ENCODE measurements around the gene ENG.
"Not testable (repeated sequence)": the region's sequence is repeated elsewhere in the genome, so short reads cannot be mapped to it uniquely, and the experiment has no call there.

ENG gene

DNA sequence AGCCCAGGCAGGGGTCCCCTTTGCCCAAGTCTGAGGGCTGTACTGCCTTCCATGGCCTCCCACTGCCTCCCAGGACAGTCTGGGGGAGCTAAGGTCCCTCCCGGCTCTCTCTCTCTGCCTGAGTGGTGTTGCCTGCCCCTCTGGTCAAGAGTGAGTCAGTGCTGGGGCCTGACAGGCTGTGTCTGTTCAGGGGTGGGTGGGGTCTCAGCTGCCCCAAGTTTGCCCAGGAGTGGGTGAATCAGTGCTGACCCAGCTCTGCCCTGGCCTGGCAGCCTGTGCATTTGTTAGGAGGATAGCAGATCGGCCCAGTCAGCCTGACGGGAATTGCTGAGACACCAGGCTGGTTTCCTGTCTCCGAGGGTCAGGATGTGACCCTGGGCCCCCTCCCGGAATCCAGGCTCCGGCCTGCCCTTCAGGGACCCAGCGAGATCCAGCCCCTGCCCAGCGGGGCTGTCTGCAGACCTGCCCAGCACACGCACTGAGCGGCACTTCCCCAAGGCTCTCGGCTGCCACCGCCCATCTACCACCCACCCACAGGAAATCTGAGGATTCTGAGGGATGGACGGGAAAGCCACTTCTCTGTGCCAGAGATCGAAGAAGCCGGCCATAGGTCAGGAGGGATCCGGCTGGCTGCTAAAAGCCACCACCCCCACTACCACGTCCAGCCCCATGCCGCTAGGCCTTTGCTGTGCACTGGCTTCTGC is 15.9 kb downstream of the ENG start:
- DNase-seq: no peak

DNA sequence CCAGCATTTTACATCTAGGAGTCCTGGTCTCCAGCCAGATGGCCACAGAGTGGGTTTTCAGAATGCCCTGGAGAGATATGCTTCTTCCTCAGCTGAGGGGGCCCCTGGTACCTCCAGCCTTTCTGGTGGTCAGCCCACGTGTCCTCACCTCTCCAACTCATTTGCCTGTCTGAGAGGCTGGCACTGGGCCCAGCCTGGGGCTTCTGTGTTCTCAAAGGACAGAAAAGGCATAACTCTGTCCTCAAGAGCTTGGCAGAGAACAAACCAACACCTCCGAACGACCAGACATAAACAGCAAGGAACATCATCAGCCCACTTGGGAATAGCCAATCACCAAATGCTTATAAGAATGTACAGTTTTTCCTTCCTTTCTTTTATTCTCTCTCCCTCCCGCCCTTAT is 17.1 kb downstream of the ENG start:
- DNase-seq: peak; percentile 70

DNA sequence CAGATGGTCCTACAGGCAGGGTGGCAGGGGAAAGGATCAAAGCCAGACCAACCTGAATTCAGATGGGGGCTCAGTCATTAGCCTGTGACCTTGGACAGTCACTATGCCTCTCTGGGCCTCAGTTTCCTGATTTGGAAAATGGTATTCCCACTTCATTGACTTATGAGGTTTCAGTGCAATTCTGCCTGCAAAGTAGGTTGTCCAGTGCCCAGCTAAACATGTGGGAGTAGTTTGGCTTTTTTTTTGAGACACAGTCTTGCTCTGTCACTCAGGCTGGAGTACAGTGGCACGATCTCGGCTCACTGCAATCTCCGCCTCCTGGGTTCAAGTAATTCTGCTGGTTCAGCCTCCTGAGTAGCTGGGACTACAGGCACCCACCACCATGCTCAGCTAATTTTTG is 17.9 kb downstream of the ENG start:
- not testable (repeated sequence) for DNase-seq

DNA sequence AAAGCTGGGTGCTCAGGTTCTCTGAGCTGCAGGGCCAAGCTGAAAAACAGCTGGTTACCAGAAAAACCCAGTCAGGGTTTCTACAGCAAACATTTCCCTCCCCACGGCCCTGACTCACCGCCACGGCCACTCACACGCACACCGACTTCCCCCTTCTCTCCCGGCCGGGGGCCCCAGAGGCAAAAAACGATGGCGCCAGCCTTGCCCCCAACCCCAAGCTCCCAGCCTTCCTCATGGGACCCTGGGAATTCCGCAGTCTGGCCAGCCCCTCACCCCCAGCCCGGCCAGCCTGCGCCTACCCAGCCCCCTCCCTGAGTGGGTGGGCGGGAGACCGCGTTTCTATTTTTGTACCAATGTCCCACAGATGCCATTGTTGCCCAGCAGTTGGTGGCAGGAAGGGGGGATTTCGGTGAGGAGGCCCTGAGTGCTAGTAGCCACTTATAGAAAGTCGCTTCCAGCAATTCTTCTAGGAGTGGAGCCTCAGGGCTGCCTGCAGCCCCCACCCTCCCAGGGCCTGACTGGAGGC is 18.4 kb downstream of the ENG start:
- peak; percentile 33 for DNase-seq

DNA sequence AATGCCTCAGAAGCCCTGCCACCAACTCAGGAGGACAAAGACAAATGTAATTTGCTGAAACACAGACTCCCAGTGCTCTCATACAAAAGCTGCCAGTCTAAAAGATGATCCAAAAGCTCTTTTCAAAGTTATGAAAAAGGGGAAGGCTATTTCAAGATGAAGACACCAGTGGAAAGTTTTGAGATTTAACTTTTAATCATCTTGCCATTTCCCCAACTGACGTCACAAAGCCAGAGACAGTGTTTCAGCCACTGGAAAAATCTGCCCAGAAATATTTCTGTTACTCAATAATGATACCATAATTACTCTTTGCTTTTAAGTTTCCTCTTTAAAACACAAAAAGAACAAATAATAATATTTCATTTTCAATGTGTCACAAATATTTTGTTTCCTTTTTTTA is 20.9 kb downstream of the ENG start:
- DNase-seq: no peak

DNA sequence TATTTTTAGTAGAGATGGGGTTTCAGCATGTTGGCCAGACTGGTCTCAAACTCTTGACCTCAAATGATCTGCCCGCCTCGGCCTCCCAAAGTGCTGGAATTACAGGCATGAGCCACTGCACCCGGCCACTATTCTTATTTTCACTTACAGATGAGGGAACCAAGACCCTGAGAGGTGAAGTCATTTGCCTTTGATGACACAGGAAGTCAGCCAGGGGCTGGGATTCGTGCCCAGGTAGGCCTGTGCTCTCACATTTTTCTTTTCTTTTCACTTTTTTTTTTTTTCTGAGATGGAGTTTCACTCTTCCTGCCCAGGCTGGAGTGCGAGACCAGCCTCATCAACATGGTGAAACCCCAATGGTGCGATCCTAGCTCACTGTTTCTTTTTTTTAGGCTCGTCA is 22.2 kb downstream of the ENG start:
- DNase-seq: peak; percentile 77

DNA sequence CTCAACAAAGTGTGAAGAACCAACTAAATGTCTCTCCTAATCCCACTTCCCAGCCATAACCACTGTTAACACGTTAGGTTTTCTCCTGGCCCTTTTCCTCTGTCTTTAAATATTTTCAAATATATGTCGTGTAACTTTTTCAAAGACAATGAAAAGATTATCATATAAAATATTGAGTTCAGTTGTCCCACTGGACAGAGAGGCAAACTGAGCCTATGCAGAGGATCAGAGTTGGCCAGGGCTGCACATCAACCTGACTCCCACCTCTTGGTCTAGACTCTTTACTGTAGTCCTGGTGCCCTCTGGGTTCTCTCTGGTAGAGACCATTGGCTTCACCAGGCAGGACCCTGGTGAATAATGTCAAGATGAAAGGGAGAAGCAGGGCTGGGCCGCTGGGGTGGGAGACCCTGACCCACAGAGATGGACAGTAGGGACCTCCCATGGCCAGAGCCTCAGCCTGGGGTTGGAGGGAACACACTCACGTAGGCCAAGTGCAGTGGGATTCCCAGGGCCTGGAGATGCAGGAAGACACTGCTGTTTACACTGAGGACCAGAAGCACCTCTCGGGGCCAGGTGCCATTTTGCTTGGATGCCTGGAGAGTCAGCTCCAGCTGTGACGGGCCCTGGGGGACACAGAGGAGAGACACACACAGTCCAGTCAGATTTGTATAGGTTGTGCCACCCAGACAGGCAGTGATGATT is 25.1 kb downstream of the ENG start:
- no peak for DNase-seq

DNA sequence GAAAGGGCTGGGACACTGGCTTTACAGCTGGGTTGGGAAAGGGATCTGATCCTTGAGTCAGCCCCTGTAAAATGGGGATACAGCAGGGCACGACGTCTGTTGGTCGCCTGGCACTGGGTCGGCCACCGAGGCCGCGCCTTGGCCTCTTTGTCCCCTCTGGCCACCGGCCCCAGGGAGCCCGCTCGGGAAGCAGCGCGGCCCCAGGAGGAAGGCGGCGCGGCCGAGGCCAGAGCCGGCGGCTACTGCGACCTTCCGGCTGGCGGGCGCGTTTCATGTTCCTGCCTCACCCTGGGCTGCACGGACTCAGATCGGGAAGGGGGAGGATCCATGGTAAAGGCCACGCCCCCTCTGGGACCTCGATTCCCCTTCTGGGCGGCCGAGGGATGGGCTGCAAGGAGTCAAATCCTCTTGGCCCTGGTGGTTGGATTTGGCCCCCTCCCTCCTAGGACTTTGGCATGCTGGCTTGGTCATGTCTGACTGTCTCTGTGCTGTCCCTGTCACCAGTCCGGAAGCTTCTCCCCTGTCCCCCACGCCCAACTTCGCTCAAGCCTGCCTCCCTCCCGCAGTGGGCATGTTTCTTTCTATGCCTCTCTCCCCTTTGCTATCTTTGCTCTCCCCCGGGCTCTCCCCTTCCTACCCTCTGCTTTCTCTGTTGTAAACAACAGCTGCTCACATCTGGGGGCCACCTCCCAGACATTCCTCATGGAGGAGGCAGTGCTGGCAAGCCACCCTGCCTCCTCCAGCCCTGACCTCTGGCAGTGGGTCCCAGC is 26.0 kb downstream of the ENG start:
- no peak for DNase-seq

DNA sequence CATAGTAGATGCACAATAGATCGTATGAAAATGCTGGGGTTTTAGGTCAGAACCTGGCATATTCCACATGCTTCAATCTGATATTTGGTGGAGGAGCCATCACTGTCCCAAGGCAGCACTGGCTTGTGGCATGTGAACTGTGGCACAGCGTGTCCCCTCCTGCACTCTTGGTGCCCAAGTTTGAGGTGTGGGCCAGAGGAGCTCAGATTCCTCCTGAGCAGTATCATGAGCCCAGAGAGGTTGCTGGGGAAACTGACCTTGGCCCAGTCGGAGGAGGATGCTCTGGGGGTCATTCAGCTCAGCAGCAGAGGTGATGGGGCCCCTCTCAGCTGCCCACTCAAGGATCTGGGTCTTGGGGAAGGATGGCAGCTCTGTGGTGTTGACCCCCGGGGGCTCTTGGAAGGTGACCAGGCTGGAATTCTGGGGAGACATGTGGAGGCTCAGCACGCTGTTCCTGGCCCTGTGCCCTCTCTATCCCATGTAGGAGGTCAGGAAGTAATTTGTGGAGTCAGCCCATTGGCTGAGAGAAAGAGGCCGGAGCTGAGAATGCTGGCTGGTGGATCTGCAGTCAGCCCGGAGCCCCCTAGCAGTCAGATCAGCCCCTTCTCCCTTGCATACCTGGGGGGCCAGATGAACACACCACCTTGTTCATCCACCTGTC is 28.1 kb downstream of the ENG start:
- no peak for DNase-seq

DNA sequence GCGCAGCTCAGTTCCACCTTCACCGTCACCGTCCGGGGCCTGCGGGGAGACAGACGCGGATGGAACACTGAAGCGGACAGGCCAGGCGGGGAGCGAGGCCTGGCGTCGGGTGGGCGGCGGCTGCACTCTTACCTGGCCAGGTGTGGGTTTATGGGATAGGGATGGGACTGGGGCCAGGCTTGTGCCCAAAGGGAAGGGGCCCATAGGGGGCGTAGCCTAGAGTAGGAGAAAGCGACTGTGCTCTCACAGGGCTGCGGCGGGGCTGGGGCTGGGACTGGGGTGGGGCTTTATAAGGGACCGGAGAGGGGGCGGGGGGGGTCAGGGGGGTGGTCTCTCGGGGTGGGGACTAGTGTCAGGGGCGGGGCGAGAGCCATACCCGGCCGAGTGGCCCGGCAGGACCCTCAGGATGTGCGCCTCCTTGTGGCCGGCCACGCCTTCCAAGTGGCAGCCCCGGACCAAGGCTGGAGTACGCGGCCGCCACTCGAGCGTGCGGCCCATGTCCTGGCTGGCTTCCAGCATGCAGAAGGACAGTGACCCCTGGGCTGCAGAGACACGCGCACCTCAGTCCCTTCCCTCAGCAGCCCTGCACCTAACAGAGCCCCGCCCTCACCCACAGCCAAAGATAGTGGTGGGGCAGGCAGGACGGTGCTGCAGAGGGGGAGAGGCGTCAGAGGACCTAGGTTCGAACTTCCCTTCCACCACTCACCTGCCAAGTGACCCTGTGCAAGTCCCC is 29.0 kb downstream of the ENG start:
- peak; percentile 43 for DNase-seq

DNA sequence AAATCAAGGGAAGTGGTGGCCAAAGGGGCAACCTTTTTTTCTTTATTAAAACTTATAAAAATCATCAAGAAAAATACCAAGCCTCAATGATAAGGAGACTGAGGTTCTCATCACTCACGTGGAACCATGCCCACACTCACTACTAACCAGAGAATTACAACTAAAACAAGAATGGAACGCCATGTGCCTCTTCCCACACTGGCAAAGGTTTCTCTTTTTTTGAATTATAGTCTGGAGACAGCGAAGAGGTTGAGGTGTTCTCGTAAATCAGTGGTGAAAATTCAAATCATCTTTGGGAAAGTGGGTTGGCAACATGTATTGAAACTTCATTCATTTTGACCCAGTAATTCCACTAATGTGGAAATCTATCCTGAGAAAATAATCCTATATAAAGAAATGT is 32.4 kb downstream of the ENG start:
- no peak for DNase-seq

DNA sequence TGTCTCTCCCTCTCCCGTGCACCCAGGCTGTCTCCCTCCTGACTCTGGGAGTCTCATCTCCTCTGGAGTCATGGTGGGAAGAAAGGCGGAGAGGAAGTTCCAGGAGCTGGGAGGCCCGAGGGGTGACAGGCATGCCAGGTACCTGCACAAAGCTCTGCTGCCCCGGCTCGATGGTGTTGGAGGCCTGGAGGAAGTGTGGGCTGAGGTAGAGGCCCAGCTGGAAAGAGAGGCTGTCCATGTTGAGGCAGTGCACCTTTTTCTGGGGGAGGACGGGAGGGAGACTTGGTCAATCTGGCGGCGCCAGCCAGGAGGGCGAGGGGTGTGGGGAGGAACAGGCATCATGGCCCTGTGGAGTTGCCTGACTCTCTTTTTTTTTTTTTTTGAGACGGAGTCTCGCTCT is 35.9 kb downstream of the ENG start:
- no peak for DNase-seq

DNA sequence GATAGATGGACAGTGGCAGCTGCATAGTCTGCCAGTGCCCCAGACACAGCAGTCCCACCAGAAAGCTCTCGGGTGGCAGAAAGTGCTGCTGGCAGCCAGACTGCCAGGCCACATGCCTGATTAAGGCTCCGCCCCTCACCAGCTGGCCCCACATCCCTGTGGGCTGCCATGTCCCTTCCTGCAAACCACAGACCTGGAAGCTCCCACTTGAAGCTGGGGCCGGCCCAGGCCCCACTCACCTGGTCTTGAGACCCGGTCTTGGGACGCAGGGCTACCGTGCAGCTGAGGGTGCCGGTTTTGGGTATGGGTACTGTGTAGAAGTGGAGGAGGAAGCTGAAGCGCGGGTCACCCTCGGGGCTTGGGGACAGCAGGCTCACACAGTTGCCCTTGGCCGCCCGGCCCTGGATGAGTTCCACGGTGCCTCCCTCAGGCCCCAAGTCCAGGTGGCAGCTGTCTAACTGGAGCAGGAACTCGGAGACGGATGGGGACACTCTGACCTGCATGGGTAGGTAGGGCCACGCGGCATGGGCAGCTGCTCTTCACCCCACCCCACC is 36.5 kb downstream of the ENG start:
- no peak for DNase-seq

DNA sequence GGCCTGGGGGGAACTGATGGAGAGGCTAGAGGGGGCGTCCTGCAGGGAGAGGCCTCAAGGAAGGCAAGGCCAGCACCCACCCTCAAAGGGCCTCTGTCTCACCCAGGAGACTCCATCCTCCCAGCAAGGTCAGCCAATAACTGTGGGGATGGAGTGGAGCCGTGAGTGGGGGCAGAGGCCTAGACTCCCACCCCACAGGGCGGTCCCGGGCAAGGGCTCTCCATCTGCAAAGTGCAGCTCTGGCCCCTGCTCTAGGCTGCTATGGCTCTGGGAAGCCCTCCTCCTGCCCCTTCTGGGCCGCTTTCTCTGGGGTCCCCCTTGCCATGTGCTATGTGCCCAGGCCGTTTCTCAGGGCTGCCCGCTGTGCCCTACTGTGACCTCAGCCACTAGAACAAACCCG is 37.7 kb downstream of the ENG start:
- no peak for DNase-seq

DNA sequence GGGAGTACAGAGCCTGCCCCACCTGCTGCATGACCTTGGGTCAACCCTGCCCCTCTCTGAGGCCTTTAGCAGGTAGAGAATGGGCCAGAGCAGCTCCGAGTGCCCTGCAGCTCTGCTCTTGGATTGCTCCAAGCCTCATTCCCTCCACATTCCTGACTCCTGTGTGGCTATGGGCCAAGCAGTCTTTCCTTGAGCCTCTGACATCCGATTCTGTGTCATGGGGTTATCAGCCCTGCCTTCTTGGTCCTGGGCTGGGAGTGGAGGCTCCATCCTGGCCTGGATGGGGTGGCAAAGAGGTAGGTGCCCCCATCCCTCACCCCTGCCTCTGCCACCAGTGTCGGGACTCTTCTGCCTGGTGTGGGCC is 38.1 kb downstream of the ENG start:
- no peak for DNase-seq

DNA sequence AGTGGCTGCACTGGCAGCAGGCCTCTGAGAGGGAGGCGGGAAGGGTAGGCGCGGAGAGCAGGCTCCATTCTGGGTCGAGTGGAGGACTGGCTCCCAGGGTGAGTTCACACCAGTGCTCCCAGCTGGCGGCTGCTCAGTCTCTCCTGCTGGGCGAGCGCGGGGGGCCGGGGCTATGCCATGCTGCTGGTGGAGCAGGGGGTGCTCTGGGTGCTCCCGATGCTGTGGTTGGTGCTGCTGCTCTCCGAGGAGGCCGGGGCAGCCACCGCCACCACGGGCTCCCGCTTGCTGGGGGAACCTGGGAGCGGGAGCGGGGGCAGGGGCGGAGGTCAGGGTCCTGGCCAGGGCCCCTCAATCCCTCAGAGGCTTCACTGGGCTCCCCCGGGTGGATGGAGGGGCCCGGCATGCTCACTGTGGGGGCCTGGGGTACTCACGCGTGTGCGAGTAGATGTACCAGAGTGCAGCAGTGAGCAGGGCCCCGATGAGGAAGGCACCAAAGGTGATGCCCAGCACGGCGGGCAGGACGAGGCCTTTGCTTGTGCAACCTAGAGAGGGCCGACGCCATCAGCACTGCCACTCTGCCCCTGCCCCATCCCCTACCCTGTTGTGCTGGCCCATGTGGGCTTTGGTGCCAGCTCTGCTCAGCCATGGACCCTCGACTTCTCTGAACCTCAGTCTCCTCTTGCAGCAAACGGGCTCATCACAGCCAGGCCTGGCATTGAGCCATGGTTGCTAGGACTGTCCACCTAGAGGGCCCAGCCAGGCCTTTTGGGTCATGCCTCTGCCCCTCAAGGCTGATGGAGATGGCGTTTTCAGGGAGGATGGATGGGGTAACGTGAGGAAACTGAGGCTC is 38.7 kb downstream of the ENG start:
- no peak for DNase-seq

DNA sequence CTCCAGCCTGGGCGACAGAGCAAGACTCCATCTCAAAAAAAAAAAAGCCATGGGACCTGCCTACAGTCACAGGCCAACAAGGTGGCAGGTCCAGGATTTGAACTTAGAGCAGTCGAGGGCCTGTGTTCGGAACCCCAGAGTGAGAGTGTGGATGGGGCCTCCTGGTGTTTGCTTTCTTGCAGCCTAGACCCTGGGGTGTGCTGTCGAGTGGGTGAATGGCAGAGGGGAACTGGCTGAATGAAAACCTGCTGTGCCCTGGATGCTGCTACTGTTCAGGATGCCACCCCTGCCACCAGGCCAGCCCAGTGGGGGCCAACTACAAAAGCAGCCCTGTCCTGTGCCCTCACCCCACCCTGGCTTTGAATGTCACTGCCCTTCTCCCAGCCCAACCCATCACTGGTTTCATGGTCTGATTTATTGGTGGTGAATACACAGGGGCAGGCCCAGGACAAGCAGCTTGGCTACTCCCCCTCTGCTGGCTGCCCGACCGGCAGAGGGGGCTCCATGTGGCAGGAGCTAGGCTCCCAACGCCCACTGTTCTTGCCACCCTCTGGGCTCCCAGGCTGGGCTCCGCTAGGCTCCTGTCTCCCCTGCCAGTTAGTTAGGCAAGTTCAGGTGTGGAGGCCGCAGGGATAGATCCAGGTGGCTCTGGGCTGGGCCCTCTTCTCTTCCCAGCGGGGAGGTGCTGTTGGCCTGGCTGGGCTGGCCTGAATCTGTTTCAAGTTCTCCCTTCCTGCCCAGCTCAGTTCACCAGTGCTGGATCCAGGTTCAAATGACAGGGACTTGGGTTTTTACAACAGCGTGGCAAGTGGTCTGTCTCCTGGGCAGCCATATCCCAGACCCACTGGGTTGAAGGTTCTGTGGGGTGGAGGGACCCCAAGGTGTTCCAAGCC is 39.6 kb downstream of the ENG start:
- DNase-seq: no peak

DNA sequence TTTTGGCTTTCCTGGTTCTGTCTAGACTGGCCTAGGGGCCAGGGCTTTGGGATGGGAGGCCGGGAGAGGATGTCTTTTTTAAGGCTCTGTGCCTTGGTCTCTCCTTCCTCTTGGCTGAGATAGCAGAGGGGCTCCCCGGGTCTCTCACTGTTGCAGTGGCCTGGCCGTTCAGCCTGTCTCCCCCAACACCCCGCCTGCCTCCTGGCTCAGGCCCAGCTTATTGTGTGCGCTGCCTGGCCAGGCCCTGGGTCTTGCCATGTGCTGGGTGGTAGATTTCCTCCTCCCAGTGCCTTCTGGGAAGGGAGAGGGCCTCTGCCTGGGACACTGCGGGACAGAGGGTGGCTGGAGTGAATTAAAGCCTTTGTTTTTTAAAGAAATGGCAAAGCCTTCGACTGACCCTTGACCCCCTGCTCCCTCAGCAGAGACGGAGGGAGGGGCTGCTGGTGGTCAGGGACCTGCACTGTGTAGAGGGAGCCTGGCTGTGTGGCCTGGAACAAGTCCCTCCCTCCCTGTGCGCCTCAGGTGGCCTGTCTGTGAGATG is 40.7 kb downstream of the ENG start:
- DNase-seq: no peak

DNA sequence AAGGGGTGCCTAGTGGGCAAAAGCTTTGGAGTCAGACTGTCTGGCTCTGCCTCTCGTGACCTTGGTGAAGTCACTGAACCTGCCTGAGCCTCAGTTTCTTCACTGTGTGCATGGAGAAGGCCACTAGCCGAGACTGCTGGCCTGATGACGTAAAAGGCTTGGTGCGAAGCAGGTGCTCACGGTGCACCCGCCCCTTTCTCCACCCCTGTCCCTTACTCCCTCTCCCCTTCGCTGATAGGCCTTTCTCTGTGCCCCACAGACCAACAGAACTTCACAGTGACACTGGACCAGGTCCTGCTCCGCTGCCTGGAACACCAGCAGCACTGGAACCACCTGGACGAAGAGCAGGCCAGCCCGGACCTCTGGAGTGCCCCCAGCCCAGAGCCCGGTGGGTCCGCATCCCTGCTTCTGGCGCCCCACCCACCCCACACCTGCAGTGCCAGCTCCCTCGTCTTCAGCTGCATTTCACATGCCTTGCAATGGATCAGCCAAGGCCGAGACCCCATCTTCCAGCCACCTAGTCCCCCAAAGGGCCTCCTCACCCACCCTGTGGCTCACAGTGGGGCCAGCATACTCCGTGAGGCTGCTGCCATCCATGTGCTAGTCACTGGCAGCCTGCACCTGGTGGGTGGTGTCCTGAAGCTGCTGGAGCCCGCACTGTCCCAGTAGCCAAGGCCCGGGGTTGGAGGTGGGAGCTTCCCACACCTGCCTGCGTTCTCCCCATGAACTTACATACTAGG is 41.4 kb downstream of the ENG start:
- DNase-seq: no peak
